ENCODE results near the gene FAM53C.
"Not testable (repeated sequence)": the region's sequence is repeated elsewhere in the genome, so short reads cannot be mapped to it uniquely, and the experiment has no call there.

Gene FAM53C

DNA sequence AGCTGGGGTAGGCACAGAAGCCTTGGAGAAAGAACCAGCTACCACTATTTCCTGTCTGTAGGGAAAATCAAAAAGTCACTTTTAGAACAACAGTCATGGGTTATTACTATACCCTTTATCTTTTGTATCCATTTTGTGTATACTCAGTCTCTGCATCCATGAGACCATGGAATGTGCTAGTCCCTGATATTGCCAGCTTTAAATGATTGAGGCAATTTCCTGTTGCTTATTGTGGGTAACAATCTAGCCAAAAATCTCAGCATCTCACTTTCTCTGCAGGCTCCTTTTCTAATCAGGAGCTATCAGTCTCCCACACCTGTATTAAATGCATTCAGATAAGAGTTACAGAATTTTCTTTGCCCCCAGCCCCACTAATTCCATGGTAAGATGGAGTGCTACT, 13.5 kb downstream of the FAM53C start:
- no peak for DNase-seq (ENCODE audit: low spot score)

DNA sequence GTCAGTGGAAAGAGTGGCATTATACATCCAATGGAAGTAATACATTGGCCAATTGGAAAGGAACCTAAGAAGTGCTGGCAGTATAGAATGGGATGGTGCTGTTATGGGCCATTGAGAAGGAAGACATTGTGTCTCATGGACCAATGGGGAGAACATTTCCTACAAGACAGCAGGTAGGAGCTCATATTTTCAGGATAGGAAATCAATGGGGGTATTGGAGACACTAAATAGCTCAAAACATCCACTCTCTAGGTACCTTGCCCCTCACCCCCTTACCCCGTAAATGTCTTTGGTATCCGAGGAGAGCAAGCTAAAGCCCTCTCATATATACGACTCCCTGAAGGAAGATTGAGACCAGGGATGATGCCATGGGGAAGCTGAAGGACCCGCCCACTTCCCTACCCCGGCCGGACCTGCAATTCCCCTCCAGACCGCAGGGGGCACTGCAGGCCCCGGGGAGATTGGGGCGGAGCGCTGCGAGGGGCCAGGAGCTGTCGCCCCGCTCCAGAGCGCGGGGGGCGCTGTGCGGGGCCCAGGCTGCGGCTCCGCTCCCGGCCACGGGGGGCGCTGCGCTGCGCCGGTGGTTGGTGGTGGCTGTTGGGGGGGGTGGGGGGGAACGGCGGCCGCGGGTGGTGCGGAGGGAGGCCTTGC, 14.1 kb downstream of the FAM53C start, which contains the start of gene KDM3B:
Gene KDM3B, plus strand, starts transcription at position 615 of the 651 bp plus-strand sequence. CDS start 111 bp downstream, outside the sequence.
- peak; percentile 82 for DNase-seq (ENCODE audit: low spot score)

DNA sequence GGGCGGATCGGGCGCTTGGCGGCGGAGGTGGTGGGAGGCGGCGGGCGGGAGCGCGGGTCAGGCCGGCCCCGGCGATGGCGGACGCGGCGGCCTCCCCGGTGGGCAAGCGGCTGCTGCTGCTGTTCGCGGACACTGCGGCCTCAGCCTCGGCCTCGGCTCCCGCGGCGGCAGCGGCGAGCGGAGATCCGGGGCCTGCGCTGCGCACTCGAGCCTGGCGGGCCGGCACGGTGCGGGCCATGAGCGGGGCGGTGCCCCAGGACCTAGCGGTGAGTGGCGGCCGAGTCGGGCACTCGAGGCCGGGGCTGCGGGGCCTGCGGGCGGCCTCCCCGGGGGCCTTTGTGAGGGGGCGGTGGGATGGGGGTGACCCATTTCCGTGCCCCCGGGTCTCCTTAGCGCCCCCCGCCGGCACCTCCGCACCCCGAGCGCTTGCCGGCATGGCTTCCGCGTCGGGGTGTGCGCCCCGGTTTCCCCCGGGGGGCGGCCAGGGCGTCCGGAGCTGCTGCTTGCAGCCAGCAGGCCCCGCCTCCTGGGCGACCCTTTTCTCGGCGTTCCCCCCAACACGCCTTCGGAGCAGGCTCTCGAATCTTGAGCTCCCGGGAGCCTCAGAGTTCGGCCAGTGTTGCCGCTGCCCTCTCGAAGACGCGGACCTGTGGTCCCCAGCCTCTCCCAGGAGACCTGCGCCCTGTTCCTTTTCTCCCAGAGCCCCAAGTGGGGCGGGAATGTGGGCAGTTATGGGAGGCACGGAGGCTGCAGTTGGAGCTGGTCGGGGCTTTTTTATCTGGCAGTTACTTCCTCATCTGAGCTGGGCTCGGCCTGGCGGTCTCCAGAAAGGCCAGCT, 14.9 kb downstream of the FAM53C start:
- DNase-seq (ENCODE audit: low spot score) = peak; percentile 43

DNA sequence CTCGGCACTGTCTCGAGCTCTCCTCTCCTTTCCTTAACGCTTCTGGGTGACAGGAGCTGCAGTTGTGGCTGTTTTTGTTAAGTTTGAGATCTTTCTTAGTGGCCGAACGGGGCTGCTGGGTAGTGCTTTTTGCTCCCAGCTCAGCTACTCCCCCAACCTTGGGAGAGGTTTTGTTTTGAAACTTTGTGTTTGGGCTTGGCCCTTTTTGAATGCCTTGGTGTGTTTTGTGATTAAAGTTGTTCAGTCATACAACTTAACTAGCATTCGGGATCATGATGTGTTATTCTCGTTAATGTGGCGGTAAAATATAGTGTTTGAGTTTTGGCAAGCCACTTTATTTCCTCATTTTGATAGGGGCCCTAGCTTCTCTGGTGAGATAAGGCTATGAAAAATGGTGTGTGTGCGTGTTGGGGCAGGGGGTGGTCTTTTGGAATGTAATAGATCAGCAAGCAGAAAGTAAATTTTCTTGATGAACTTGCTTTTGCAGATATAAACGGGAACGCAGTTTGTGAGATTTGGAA, 15.6 kb downstream of the FAM53C start:
- DNase-seq (ENCODE audit: low spot score) = no peak

DNA sequence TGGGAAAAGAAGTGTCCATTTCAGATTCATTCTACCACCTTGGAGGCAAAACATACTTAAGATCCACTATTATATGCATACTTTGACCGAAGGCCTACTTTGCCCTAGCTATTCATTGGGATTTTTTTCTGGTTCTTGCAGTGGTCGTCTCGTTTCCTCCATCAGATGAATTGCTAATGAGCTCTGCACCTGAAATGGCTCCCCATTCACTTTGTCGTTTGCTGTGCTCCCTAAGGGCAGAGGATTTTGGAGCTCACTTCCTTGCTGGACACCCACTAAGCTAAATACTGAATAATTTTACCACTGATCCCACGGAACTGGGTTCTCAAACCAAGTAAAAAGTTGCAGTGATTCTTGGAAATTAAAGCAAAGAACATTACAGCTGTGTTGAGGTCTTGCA, 16.3 kb downstream of the FAM53C start:
- DNase-seq (ENCODE audit: low spot score) = no peak

DNA sequence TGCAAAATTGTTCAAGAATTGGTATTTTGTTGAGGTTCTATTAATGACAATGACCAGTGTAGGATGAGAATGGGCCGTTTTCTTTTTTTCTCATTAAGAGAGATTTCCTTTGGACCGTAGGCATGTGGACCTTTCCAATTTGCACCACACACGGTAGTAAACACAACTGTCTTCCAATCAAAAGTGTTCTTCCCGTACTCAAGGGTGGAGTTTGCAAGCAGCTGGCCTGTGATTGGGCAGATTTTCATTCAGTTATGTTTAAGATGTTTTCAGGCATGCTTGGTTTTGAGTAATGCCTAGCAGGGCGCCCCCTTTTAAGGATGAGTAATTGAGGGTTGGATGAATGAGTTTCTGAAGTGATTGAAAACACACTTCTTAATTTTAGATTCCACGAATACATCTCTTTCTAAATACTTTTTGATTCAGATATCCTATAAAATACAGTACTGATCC, 16.9 kb downstream of the FAM53C start:
- DNase-seq (ENCODE audit: low spot score) = no peak

DNA sequence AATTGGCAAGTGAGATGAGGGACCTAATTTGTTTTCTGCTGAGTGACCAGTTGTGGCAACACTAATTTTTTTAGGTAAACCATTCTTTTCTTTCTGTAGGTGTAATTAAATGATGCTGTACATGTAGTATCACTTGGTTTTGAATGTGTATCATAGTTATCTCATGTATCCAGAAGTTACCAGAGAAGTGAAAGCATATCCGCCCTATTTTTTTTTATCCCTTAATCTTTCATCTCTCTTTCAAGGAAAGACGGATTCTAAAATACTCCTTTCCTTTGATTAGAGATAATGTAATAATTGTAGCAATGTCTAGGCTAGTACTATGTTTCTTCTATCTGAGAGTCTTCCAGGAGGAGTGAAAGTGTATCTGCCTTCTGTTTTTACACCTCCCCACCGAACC, 21.6 kb downstream of the FAM53C start:
- no peak for DNase-seq (ENCODE audit: low spot score)

DNA sequence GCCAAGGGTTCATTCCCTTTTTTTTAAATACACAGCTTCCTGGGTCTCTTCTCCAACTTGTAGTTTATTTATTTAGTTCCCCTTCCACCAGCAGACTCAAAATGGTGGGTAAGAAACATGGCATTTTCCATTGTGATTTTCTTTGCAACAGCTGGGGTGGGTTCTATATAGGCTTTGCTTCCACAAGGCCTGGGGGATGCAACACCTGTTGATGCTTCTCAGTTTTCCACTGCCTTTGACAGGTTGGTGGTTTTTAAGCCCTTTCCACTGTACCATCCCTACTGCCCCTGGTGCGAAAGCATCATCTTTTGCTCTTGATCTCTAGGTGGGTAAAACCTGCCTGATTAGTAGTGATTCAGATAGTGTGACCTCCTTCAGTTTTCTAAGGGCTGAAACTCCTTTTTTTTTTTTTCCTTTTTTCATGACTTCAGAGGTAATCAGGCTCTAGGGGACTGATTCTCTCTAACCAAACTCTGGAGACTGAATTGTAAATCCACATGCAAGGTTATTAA, 22.9 kb downstream of the FAM53C start:
- DNase-seq (ENCODE audit: low spot score) = no peak

DNA sequence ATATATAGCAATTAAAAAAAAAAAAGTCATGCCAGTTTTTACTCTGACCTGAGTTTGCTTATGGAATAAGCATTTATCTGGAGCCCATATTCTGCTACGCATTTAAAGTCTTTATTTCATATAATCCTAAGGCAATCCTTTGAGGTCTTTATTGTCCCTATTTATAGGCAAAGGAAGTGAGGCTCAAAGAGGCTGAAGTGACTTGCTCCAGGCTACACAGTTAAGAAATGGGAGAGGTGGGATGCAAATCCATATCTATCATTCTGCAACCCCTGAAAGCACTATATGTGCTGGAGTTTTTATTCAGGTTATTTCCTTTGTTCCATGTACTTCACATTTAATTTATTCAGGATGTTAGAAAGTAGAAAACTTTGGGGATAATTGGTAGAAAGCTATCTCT, 26.5 kb downstream of the FAM53C start:
- no peak for DNase-seq (ENCODE audit: low spot score)

DNA sequence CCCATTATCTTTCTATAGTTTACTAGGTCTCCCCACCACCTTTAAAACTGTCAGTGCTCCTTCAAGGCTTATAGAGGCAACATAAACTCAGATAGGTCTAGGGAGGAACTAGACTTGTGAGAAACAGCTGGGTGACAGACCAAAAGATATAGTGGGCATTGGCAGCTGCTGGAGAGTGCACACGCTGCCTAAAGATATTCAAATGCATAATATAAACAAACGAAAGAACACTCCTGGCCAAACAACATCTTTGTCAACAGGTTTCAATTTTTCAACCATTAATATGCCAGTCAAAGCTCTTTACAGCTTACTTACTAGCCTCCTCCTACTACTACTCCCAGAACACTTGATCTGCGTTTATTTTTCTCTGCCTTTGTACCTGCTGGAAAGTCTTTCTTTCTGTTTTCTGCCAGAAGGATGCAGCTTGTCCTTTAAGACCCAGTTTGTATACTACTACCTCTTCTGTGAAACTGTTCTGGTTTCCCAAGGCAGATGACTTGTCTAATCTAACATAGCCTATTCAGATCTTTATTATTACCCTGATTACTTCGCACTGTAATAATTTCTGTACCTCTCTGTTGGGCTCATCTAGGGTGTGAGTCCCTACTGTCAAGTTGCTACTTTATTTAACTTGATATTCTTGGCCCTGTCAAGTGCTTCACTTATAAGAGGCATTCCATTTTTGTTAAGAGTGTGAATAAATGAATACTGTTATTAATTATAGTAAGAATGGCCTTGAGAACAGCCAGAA, 28.7 kb downstream of the FAM53C start:
- no peak for DNase-seq (ENCODE audit: low spot score)

DNA sequence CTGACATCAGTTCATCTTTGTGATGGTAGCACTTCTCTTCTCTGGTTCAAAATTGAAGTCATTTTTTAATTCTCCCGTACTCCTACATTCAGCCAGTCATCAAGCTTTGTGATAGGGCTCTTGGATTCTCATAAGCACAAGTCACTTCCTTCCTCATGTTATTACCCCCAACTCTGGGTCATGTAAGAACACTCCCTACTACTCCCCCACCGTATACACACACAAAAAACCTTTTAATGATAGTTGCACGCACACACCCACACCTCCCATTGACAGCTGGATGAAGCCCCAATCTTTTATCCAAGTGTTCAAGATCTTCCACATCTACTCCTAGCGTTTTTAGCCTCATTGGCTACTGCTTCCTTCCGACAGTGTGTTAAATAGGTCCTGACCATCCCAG, 31.2 kb downstream of the FAM53C start:
- no peak for DNase-seq (ENCODE audit: low spot score)

DNA sequence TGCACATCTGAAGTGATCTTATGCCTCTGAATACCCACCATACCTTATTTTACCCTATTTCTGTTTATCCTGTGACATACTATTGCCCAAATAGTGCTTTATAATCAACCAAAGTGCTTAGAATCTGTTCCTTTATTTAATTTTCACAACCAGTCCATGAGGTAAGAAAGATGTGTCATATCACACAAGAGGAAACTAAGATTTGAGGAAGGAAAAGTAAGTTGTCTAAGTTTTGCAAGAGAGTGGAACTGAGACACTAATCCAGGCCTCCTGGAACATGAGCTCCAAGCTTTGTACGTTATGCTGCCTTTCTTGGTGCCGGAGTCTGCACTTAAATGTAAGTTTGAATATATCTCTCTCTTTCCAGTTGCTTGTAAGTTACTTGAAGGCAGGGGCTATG, 31.6 kb downstream of the FAM53C start:
- no peak for DNase-seq (ENCODE audit: low spot score)

DNA sequence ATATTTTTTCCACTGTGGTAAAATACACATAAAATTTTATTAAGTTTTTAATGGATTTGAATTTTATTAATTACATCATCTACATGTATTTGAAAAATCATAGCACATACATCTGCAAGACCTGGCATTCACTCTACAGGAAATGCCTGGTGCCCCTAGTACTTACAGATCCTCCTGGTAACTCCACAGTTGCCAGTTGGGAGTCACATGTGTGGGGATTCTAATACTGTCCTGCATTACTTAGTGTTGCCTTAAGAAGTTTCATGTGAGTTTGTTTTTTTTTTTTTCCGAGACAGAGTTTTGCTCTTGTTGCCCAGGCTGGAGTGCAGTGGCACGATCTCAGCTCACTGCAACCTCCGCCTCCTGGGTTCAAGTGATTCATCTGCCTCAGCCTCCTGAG, 32.5 kb downstream of the FAM53C start:
- no peak for DNase-seq (ENCODE audit: low spot score)

DNA sequence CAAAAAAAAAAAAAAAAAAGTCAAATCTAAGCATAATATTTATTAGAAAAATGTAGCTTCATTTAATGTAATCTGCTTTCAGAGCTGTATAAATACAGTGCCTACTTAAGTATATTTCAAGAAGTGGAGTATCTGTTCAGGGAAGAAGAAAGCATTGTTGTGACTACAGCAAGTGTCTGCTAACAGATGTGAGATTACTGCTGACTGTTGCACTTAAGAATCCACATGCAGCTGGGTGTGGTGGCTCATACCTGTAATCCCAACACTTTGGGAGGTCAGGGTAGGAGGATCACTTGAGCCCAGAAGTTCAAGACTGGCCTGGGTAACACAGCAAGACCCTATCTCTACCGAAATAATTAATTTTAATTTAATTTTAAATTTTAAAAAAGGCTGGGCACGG, 33.4 kb downstream of the FAM53C start:
- no peak for DNase-seq (ENCODE audit: low spot score)

DNA sequence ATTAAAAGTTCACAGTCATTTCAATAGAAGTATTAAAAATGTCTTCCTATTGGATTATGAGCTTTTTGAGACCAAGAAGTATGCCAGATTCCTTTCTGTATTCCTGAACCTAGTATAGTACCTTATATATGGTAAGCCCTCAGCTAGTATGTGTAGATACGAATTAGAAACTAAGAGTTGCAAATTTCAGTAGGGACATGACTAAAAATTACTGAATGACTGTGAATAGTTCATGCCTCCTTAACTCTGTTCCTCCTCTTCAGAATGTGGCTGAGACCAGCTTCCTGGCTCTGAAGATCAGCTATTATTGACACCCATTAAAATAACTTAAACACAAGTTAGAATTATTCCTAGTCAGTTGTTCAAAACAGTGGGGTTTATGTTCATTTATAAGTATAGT, 34.2 kb downstream of the FAM53C start:
- no peak for DNase-seq (ENCODE audit: low spot score)

DNA sequence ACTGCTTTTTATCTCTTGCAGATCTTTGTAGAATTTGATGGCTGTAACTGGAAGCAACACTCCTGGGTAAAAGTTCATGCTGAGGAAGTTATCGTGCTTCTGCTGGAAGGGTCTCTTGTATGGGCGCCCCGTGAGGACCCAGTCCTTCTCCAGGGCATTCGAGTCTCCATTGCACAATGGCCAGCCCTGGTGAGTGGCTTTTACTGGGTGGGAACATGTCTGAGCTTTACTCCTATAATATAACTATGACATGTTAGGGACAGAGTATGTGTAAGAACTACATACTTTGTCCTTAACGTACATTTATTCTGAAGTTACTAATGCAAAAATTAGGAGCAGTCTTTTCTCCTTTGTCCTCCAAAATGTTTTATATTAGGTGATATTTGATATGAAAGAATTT, 34.6 kb downstream of the FAM53C start:
- DNase-seq (ENCODE audit: low spot score) = no peak

DNA sequence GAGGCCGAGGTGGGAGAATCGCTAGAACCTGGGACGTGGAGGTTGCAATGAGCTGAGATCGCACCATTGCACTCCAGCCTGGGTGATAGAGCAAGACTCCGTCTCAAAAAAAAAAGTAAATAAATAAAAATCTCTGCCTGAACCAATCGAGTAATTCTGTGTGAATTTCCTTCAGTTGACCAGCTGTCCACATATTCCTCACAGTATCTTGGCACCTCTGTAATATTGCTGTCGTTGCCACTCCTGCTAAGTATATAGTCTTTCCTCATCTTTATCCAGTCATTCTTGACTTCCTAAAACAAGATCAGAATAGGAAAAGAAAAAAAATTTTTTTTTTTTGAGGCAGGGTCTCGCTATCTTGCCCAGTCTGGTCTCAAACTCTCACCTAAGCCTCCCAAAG, 44.3 kb downstream of the FAM53C start:
- DNase-seq (ENCODE audit: low spot score) = no peak

DNA sequence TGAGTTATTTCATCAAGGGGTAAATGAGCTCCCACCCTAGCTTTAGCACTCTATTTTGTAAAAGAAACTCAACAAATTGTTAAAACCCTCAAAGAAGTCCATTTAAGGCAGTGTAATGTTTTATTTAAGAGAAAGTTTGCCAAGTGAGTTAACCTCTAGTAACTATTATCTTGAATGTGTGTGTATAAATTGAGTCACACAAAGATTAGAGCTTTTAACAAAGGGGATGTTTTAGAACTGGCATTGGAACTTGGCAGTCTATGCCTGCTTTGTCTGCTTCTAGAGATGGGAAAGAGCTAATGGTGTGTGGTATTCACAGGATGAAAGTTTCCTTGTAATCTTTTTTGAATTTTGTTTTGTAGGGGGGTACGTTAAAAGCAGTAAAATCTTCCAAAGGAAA, 47.6 kb downstream of the FAM53C start:
- DNase-seq (ENCODE audit: low spot score) = no peak

DNA sequence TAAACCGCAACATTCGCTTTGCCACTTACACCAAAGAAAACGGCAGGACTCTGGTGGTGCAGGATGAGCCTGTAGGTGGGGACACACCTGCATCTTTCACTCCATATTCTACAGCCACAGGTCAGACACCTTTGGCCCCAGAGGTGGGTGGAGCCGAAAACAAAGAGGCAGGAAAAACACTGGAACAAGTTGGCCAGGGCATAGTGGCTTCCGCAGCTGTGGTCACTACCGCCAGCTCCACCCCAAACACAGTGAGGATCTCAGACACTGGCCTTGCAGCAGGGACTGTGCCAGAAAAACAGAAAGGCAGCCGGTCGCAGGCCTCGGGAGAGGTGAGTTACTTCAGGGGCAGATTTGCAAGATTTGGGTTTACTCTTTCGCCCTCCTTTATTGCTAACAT, 48.2 kb downstream of the FAM53C start:
- DNase-seq (ENCODE audit: low spot score) = no peak

DNA sequence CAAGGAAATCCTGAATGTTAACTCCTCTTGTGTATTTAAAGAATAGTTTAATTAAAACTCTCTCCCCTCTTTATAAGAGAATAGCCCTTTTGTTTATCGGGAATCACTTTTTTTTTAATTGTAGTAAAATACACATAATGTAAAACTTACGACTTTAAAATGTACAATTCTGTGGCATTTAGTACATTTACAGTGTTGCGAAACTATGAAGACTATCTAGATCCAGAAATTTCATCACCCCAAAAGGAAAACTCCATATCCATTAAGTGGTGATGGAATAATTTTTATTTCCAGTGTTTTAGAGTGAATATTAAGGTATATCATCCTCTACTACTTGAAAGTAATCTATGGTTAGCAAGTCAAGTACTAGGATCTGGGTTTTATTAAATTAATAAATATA, 51.3 kb downstream of the FAM53C start:
- no peak for DNase-seq (ENCODE audit: low spot score)

DNA sequence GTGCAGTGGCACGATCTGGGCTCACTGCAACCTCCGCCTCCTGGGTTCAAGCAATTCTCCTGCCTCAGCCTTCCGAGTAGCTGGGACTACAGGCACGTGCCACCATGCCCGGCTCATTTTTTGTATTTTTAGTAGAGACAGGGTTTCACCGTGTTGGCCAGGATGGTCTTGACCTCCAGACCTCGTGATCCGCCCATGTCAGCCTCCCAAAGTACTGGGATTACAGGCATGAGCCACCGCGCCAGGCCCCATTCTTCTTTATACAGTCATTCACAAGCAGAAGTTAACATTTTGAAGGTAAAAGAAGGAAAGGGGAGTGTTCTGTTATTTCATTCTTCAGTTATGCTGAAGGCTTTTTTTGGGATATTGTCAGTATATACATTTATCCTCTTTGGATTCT, 51.8 kb downstream of the FAM53C start:
- DNase-seq (ENCODE audit: low spot score) = not testable (repeated sequence)

DNA sequence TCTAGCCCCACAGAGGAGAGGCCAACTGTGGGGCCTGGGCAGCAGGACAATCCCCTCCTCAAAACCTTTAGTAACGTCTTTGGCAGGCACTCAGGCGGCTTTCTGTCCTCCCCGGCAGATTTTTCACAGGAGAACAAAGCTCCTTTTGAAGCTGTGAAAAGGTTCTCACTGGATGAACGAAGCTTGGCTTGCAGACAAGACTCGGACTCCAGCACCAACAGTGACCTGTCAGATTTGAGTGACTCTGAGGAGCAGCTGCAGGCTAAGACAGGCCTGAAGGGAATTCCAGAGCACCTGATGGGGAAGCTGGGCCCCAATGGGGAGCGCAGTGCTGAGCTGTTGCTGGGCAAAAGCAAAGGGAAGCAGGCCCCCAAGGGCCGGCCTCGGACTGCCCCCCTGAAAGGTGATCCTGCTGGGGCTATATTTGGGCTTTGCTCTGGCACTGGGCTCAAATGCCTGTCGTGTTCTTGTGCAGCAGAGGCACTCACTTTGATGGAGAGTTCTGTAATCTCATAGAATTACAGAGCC, 53.9 kb downstream of the FAM53C start:
- no peak for DNase-seq (ENCODE audit: low spot score)
